Hepatocyte (in vitro differentiated cells): ENCODE data around the gene PDZRN4. TPM values are rescaled to one million over a fixed set of nuclear protein-coding genes. Genes with fewer than 3 reads are reported as not detected.

Experiments used
- DNase-seq: peaks from one replicate; pipeline ENCODE4 v3.0.0-alpha.2; 2016; ENCODE audit warnings: low spot score
- H2AFZ ChIP-seq: fragments of 200-600 bp; sonication (generic); 2 replicates; pipeline ENCODE4 v1.6.0; 2016; ENCODE audit warnings: antibody characterized with exemption, mild to moderate bottlenecking
- H3K27ac ChIP-seq: fragments of 200-600 bp; sonication (generic); 2 replicates; pipeline ENCODE4 v1.5.1; 2016; ENCODE audit warnings: mild to moderate bottlenecking
- H3K27me3 ChIP-seq: fragments of 200-600 bp; sonication (generic); 2 replicates; pipeline ENCODE4 v1.6.1; 2016
- H3K36me3 ChIP-seq: fragments of 200-600 bp; sonication (generic); replicated peaks from 2 replicates; pipeline ENCODE4 v1.5.1; 2016; ENCODE audit warnings: low read depth; ENCODE audit not compliant: insufficient read depth
- H3K4me1 ChIP-seq: fragments of 200-600 bp; sonication (generic); 2 replicates; pipeline ENCODE4 v1.5.1; 2016; ENCODE audit warnings: mild to moderate bottlenecking, moderate library complexity; ENCODE audit not compliant: insufficient read depth
- H3K4me2 ChIP-seq: fragments of 200-600 bp; sonication (generic); 2 replicates; pipeline ENCODE4 v1.6.0; 2016
- H3K4me3 ChIP-seq: fragments of 200-600 bp; sonication (generic); 2 replicates; pipeline ENCODE4 v1.5.1; 2016; ENCODE audit warnings: mild to moderate bottlenecking
- H3K79me2 ChIP-seq: fragments of 200-600 bp; sonication (generic); 2 replicates; pipeline ENCODE4 v1.6.0; 2017; ENCODE audit warnings: mild to moderate bottlenecking
- H3K9me2 ChIP-seq: fragments of 200-600 bp; sonication (generic); replicated peaks from 2 replicates; pipeline ENCODE4 v1.6.0; 2017; ENCODE audit warnings: mild to moderate bottlenecking; ENCODE audit not compliant: insufficient read depth
- H3K9me3 ChIP-seq: fragments of 200-600 bp; sonication (generic); 2 replicates; pipeline ENCODE4 v1.5.1; 2016; ENCODE audit warnings: low read depth, mild to moderate bottlenecking
- H4K20me1 ChIP-seq: fragments of 200-600 bp; sonication (generic); 2 replicates; pipeline ENCODE4 v1.6.0; 2016; ENCODE audit warnings: mild to moderate bottlenecking; ENCODE audit not compliant: insufficient read depth, poor library complexity, severe bottlenecking
- EZH2 ChIP-seq: fragments of 200-600 bp; sonication (generic); IDR thresholded peaks from 2 replicates; pipeline ENCODE4 v1.6.1; 2016; ENCODE audit warnings: antibody characterized with exemption, mild to moderate bottlenecking, borderline replicate concordance
- EZH2phosphoT487 ChIP-seq: fragments of 200-600 bp; sonication (generic); IDR thresholded peaks from one replicate; pipeline ENCODE4 v1.6.1; 2018; ENCODE audit warnings: antibody characterized with exemption, mild to moderate bottlenecking, low read depth, moderate library complexity; ENCODE audit not compliant: unreplicated experiment, severe bottlenecking
- WGBS: methylation state at CpG from one replicate; pipeline ENCODE4 v1.1.6; 2016; ENCODE audit warnings: low lambda C conversion rate; ENCODE audit errors: missing lambda C conversion rate; 5-methylcytosine and 5-hydroxymethylcytosine counted together
- polyA plus RNA-seq: library from polyadenylated mRNA; unstranded; fragments of >200 nt; fragmentation: Nextera tagmentation; extraction: Ambion mirVana; gene quantifications from 2 replicates; pipeline ENCODE4 v1.2.1, GENCODE V29; 2016
- total RNA-seq: library from RNA; depleted of rRNA; stranded (reverse); fragments of >200 nt; gene quantifications from 2 replicates; pipeline ENCODE4 v1.2.3, GENCODE V29; 2014
- TF ChIP-seq, protein P1 (sequence below): fragments of 200-600 bp; sonication (generic); IDR thresholded peaks from 2 replicates; pipeline ENCODE4 v1.5.1; 2016; ENCODE audit warnings: antibody characterized with exemption, mild to moderate bottlenecking; ENCODE audit not compliant: poor library complexity

The PDZRN4 gene
- total and polyA plus RNA-seq, 2 experiments from 2014 or later: 2.2 to 2.3 TPM

GRCh38 chr12:41576925-41577324, 388.8 kb downstream of the PDZRN4 start:
- Histone ChIP-seq H3K27ac (no peak overlapping the region), H3K4me2 (no peak overlapping the region), H3K9me3 (no peaks in the 10 kb centered on the region), H3K4me3 (no peak overlapping the region), H4K20me1 (no peaks in the 10 kb centered on the region), H3K36me3 (no peaks in the 10 kb centered on the region), H3K4me1 (no peaks in the 10 kb centered on the region), H3K79me2 (no peaks in the 10 kb centered on the region), H3K27me3 (no peaks in the 10 kb centered on the region), H3K9me2 (no peaks in the 10 kb centered on the region), H2AFZ (no peak overlapping the region)
- DNase-seq: no peak
- TF ChIP-seq, protein P1, sequence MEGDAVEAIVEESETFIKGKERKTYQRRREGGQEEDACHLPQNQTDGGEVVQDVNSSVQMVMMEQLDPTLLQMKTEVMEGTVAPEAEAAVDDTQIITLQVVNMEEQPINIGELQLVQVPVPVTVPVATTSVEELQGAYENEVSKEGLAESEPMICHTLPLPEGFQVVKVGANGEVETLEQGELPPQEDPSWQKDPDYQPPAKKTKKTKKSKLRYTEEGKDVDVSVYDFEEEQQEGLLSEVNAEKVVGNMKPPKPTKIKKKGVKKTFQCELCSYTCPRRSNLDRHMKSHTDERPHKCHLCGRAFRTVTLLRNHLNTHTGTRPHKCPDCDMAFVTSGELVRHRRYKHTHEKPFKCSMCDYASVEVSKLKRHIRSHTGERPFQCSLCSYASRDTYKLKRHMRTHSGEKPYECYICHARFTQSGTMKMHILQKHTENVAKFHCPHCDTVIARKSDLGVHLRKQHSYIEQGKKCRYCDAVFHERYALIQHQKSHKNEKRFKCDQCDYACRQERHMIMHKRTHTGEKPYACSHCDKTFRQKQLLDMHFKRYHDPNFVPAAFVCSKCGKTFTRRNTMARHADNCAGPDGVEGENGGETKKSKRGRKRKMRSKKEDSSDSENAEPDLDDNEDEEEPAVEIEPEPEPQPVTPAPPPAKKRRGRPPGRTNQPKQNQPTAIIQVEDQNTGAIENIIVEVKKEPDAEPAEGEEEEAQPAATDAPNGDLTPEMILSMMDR: no peak
- no peak for TF ChIP-seq EZH2
- no peak for TF ChIP-seq EZH2phosphoT487
- WGBS: 85% methylated on average over 1 of the region's 1 CpG

DNA sequence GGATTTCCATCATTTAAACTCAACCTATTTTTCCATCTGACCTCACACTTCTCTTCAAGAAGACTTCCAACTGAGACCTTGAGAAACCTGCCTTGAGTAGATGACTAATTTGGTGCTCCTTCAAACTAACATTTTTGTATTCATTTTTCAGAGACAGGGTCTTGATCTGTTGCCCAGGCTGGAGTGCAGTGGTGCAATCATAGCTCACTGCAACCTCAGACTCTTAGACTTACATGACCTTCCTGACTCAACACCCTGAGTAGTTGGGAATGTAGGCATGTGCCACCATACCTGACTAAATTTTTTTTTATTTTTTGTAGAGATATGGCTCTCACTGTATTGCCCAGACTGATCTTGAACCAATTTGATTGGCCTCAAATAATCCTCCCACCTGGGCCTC, 389.9 kb downstream of the PDZRN4 start:
- Histone ChIP-seq H3K79me2 (no peaks in the 10 kb centered on the region), H3K4me3 (no peak overlapping the region), H3K27me3 (no peaks in the 10 kb centered on the region), H3K4me1 (no peaks in the 10 kb centered on the region), H3K4me2 (no peak overlapping the region), H3K9me3 (no peaks in the 10 kb centered on the region), H4K20me1 (no peaks in the 10 kb centered on the region), H3K9me2 (no peaks in the 10 kb centered on the region), H2AFZ (no peak overlapping the region), H3K27ac (no peak overlapping the region), H3K36me3 (no peaks in the 10 kb centered on the region)
- DNase-seq: no peak
- TF ChIP-seq EZH2 (no peak), EZH2phosphoT487 (no peak)
- TF ChIP-seq, protein P1: no peak

GRCh38 chr12:41585784-41586183, 397.7 kb downstream of the PDZRN4 start:
- Histone ChIP-seq H2AFZ (no peak overlapping the region), H3K4me1 (no peaks in the 10 kb centered on the region), H3K9me3 (no peaks in the 10 kb centered on the region), H3K4me3 (no peak overlapping the region), H3K36me3 (no peaks in the 10 kb centered on the region), H3K27ac (no peak overlapping the region), H3K9me2 (no peaks in the 10 kb centered on the region), H3K4me2 (no peak overlapping the region), H4K20me1 (no peaks in the 10 kb centered on the region), H3K27me3 (no peaks in the 10 kb centered on the region), H3K79me2 (no peaks in the 10 kb centered on the region)
- no peak for DNase-seq
- WGBS: 94% methylated on average over 3 of the region's 3 CpGs
- TF ChIP-seq, protein P1: no peak
- TF ChIP-seq EZH2phosphoT487 (no peak), EZH2 (no peak)

DNA sequence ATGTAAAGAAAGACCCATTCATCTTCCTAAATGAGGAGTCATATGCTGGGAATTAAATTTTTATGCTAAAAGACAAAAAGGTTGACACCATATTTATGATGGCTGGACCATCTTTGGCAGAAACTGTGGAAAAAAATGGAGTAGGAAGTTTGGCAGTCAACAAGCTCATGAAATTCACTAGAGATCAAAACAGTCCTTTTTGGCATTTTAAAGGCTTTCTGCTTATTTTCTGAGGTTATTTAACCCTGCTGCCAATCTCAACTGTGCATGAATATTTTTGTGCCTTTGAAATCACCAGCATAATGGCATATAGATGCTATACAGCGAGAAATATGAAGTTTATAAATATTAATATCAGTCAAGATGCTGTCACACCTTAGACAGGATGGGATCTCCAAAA, 399.5 kb downstream of the PDZRN4 start:
- TF ChIP-seq, protein P1: no peak
- TF ChIP-seq EZH2: no peak
- no peak for TF ChIP-seq EZH2phosphoT487
- Histone ChIP-seq H3K9me2 (no peaks in the 10 kb centered on the region), H3K79me2 (no peaks in the 10 kb centered on the region), H3K27me3 (no peaks in the 10 kb centered on the region), H3K4me1 (no peaks in the 10 kb centered on the region), H4K20me1 (no peaks in the 10 kb centered on the region), H3K4me2 (no peak overlapping the region), H2AFZ (no peak overlapping the region), H3K27ac (no peak overlapping the region), H3K4me3 (no peak overlapping the region), H3K9me3 (no peaks in the 10 kb centered on the region), H3K36me3 (no peaks in the 10 kb centered on the region)
- 91% methylated on average over 1 of the region's 1 CpG for WGBS
- no peak for DNase-seq
